ENCODE data around the gene LSM2.

DNA sequence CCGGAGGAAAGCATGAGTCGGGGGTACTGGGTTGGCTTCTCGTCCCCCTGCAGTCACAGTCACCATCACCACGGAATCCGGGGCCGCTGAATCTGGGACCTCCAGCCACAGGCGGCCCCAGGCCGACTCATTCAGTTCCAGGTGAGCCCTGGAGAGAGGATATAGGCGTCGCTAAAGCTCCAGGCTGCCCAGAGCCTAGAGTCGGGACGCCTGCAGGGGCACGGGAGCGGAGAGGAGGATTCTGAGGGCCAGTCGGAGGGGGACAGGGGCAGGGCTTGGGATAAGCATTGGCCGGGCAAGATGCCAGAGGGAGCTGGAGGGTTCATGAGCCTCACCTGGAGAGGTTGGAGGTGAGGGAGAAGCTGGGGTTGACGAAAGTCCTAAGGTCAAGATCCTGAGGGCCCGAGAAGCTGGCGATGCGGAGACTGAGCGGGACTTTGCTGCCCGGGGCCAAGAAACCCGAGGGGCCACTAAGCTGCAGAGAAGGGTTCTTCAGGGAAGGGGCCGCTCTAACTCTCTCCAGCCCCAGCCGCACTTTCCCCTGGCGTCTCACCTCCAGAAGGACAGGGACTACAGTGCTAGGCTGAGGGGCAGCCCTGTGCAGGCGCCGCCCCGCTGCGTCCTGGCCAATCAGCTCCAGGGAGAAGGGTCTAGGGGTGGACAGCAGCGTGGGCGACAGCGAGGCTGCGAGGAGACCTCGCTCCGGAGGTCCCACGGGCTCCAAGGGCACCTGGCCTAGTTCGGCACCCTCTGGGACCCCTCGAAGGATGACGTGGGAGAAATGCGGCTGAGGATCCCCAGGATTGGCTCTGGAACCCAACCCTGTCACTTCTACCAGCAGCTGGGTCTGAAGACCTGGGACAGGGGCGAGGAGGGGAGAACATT lies 40.6 kb downstream of the LSM2 start:
- TF ChIP-seq, protein P1, sequence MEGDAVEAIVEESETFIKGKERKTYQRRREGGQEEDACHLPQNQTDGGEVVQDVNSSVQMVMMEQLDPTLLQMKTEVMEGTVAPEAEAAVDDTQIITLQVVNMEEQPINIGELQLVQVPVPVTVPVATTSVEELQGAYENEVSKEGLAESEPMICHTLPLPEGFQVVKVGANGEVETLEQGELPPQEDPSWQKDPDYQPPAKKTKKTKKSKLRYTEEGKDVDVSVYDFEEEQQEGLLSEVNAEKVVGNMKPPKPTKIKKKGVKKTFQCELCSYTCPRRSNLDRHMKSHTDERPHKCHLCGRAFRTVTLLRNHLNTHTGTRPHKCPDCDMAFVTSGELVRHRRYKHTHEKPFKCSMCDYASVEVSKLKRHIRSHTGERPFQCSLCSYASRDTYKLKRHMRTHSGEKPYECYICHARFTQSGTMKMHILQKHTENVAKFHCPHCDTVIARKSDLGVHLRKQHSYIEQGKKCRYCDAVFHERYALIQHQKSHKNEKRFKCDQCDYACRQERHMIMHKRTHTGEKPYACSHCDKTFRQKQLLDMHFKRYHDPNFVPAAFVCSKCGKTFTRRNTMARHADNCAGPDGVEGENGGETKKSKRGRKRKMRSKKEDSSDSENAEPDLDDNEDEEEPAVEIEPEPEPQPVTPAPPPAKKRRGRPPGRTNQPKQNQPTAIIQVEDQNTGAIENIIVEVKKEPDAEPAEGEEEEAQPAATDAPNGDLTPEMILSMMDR (conservative IDR thresholded peaks at IDR 0.05; ENCODE audit: low read length) = no peak
- no peak for TF ChIP-seq EZH2phosphoT487 (IDR thresholded peaks at IDR 0.05; ENCODE audit: borderline replicate concordance, low read depth, low read length)
